HG03571 (cell line): ENCODE data around the gene UNC93A.
"Not testable (repeated sequence)": the region's sequence is repeated elsewhere in the genome, so short reads cannot be mapped to it uniquely, and the experiment has no call there.

ENCODE experiments used
- ATAC-seq: cut with Tn5 transposase; IDR thresholded peaks from one replicate; pipeline ENCODE4 v1.9.1; 2021; ENCODE audit not compliant: unreplicated experiment

The UNC93A gene

DNA sequence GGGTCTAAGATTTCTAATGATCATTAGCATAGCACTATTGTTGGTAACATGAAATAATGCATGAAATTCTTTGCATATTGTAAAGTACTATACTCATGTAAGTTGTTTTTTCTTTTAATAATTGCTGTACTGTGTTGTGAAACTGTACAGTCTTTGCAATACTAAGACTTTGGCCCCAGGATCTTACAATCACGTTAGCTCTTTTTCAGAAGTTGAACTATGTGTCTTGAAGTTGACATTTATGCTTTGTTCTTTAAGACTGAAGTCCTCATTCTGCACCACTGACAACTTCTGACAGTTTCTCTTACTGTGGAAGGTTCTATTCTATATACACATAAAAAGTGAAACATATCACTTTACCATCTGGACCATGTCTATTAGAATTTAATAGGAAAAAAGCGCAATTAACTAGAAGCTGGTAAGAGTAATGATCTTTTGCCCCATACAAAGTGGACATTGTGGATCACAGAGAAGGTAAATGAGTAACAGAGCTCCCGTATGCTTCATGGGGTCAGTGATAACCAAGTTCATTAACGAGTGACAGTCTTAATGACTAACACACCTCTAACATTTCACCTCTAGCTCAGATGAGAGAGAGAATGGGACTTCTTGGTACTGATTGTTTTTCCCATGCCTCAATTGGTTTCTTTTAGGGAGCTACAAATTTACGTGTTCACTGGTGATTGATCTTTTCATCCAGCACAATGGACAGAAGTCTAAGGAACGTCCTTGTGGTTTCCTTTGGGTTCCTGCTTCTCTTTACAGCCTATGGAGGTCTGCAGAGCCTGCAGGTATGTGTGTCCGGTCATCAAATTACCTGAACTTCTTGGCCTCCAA is at the start of gene UNC93A:
TSS of gene UNC93A (plus strand) at position 530 of the 837 bp plus-strand sequence. CDS start at position 705, 175 bp downstream.
- no peak for ATAC-seq

DNA sequence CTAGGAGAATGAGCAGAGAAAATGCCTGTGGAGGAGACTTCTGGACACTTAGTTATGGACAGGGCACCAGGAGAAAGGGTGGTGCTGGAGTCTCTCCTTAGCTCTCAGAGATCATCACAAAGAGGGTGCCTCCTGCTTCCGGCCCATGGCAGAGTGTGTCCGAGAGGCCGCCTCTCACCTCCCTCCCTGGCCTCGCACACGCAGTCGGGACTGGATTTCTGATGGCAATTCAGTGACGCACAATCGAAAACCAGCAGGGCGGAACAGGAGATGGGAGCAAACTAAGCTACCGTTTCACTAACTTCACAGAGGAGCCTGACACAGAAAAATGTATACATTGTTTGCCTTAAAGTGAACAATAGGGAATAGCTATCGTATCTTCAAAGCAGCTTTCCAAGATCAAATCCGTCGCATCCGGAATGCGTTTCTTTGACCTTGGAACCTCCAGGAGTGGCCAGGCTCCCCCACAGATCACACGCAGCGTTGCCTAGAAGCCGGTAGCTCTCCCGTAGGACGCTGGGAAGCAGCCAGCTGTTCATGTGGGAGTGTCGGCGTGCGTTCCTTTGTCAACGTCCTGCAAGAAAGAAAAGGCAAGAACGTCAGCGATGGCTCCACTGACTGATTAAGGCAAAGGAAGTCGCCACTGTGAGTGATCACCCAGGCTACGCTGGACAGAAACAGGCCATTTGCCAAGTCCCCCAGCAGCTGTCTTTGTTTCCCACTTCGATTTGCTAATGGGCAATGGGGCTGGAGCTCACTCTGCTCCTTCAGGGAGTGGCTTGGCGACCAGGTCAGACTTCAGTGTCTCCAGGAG is 49.6 kb upstream of the UNC93A start:
- not testable (repeated sequence) for ATAC-seq

DNA sequence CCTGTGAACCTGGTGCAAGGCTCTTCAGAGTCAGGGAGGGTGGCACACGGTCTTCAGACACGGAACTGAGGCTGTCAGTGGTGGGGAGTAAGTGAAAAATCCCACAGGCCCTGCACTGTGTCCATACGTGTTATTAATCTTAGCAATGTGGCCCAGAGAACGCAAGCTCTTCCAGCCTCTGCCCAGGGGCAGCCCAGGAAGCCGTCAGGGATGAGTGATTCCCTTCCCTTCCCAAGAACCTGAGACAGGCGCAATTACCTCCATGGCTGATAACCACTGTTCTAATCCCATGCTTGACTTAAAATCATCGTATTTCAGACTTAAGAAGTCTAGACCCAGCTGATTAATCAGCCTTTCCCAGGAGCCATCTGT is 49.0 kb upstream of the UNC93A start:
- not testable (repeated sequence) for ATAC-seq

GRCh38 chr6:167242511-167243051 is 48.5 kb upstream of the UNC93A start:
- ATAC-seq, result not testable (repeated sequence)

DNA sequence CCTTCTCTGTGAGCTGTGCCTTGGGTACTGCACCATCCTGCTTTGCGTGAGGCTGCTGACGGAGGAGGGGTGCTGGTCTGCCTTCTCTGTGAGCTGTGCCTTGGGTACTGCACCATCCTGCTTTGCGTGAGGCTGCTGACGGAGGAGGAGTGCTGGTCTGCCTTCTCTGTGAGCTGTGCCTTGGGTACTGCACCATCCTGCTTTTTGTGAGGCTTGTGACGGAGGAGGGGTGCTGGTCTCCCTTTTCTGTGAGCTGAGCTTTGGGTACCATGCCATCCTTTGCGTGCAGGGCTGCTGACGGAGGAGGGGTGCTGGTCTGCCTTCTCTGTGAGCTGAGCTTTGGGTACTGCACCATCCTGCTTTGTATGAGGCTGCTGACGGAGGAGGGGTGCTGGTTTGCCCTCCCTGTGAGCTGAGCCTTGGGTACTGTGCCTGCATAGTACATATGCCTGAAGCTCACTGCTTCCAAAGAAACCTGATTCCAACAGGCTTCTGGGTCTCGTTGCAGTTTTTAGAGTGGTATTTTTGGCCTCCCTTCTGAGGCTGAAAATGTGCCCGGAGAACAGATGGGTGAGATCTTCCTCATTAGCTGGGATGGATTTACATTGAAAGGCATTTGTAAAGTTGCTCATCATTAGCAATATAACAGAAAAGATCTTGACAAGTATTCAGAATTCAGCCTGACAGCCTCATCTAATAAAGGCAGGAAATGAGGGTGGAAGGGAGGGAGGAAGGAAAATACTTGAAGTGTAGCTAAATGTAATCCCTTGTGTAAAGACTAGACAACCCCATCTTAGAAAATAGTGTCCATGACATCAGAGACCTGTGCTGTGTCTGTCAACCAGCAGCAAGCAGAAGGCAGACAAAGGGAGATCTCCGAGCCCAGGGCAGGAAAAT is 46.8 kb upstream of the UNC93A start:
- no peak for ATAC-seq

GRCh38 chr6:167244991-167245390 is 46.1 kb upstream of the UNC93A start:
- ATAC-seq, result no peak

- ATAC-seq, result no peak
These were observed 45.5 kb upstream of the UNC93A start for GRCh38 chr6:167245591-167245990.

GRCh38 chr6:167247814-167248595 is 43.1 kb upstream of the UNC93A start:
- ATAC-seq, result no peak

DNA sequence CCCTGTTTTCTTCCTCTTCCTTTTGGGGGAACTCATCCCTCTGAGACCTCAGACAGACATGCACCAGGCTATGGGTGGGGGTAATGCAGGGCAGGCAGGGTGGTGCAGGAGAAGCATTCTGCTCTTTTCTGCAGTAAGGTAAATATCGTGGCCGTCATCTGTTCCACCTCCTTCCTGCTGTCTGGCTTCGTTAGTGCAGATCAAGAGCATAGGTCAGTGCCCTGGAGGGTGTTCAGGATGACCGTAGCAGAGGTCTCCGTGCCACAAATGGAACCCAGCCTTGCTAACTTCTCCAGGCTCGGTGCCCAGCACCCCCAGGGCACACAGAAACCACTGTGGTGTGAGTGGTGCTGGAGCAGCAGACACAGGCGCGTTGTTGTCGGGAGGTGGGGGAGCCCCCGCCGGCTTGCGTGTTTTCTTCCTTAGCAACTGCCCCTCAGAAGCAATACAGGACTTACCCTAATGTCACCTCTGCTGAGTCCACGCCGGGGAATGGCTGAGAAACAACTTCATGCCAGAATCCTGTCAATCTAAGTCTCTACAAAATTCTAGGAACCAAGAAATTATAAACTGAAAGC is 42.1 kb upstream of the UNC93A start:
- not testable (repeated sequence) for ATAC-seq

- ATAC-seq, result no peak
These were observed 38.8 kb upstream of the UNC93A start for GRCh38 chr6:167252271-167252670.

- ATAC-seq, result no peak
These were observed 35.1 kb upstream of the UNC93A start for GRCh38 chr6:167255918-167256553.

GRCh38 chr6:167258646-167259045 is 32.5 kb upstream of the UNC93A start:
- no peak for ATAC-seq

DNA sequence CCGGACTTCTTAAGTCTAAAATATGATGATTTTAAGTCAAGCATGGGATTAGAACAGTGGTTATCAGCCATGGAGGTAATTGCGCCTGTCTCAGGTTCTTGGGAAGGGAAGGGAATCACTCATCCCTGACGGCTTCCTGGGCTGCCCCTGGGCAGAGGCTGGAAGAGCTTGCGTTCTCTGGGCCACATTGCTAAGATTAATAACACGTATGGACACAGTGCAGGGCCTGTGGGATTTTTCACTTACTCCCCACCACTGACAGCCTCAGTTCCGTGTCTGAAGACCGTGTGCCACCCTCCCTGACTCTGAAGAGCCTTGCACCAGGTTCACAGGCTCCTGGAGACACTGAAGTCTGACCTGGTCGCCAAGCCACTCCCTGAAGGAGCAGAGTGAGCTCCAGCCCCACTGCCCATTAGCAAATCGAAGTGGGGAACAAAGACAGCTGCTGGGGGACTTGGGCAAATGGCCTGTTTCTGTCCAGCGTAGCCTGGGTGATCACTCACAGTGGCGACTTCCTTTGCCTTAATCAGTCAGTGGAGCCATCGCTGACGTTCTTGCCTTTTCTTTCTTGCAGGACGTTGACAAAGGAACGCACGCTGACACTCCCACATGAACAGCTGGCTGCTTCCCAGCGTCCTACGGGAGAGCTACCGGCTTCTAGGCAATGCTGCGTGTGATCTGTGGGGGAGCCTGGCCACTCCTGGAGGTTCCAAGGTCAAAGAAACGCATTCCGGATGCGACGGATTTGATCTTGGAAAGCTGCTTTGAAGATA is 24.9 kb upstream of the UNC93A start:
- not testable (repeated sequence) for ATAC-seq

- ATAC-seq, result no peak
These were observed 24.1 kb upstream of the UNC93A start for GRCh38 chr6:167266830-167267555.

- not testable (repeated sequence) for ATAC-seq
These were observed 23.6 kb upstream of the UNC93A start for GRCh38 chr6:167267556-167267898.

DNA sequence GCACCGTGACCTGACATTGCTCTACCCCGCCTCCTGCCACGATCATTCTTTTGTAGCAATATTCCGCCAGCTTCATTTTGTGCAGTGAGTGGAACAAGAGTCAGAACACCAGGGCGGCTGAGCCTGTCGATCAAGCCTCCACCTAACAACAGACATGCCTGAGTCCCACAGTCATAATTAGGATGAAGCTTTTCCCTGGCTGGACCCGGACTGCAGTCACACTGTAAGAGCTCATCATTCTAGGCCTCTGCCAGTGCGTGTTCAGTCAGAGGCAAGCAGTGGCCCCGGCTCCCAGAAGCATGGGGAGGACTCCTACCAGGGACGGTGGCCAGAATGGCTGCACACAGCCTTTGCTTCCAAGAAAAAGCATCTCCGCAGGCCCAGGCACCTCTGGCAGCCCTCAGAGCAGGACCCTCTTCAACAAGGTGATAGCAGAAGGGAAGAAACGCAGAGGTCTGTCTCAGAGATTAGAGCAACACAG is 23.2 kb upstream of the UNC93A start:
- no peak for ATAC-seq

DNA sequence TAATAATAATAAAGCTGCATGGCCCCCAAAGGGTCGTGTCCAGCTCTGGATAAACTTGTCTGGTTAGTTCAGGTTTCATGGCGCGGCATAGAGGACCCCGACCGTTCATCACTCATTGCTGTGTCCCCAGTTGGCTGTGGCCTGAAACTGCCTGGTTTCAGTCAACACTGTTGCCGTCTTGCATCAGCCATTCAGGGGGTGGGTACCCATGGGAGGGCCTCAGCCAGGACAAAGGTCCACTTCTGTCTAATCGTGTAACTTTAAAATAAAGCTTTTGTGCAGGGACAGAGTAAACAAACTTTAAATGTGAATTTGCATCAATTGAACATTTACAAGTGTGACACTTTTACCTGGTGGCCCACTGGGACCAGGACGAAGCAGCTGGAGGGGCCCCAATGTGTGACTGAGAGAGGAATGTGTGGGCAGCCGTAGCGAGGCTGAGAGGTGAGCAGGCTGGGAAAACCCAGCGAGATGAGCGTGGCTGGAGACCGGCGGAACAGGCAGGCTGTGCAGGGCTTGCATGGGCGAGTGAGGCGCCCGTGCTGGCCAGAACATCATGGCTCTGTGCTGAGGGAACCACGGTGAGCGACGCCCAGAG is 22.3 kb upstream of the UNC93A start:
- no peak for ATAC-seq
